Measurements from ENCODE around the gene TMEM212.

Gene TMEM212

GRCh38 chr3:171842864-171843518 is at the start of gene TMEM212:
Gene TMEM212 (plus strand): TSS chr3:171843349. CDS start chr3:171843384, 35 bp downstream.
- no peak for DNase-seq

GRCh38 chr3:171796625-171797264 is 46.4 kb upstream of the TMEM212 start:
- no peak for DNase-seq

GRCh38 chr3:171797265-171797679 is 45.9 kb upstream of the TMEM212 start:
- DNase-seq: no peak

DNA sequence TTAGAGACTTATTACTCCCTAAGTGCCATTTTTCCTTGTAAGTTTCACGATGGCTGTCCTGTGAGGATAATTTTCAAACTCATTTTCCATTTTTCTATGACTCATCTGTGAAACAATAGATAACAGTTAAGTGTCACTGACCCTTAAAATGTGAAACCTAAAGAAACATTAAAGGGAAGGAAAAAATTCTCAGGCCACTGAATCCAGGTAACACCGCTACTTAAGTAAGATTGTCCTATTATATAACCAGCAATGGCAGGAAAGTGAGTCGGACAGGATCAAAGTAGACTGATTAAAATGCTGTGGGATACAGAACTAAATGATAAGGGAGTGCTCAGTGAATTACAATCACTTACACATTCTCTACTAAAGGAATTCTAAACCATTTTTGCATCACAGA is 45.3 kb upstream of the TMEM212 start:
- DNase-seq: no peak

- no peak for DNase-seq
Observed at GRCh38 chr3:171799501-171799900, 43.6 kb upstream of the TMEM212 start.

- no peak for DNase-seq
Observed at GRCh38 chr3:171801738-171802589, 41.2 kb upstream of the TMEM212 start.

GRCh38 chr3:171802590-171802956 is 40.6 kb upstream of the TMEM212 start:
- no peak for DNase-seq

DNA sequence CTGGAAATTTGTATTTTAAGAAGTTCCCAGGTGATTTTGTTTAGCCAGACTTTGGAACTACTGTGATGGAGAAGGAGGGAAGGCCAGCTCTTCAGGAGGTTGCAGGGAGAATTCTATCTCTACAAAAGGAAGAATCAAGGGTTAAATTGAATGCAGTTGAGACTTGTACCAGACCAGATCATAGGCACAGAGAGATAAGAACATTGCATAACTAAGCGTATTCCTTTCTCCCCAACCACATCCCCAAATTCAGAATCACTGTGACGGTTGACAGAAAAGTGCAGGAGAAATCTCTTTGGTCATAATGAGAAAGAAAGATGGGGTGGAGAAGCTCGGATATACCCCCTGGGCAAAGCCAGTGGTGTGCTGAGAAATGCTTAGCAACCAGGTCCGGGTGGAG is 40.1 kb upstream of the TMEM212 start:
- no peak for DNase-seq

- no peak for DNase-seq
Observed at GRCh38 chr3:171804618-171805389, 38.3 kb upstream of the TMEM212 start.

GRCh38 chr3:171805687-171806086 is 37.5 kb upstream of the TMEM212 start:
- no peak for DNase-seq

DNA sequence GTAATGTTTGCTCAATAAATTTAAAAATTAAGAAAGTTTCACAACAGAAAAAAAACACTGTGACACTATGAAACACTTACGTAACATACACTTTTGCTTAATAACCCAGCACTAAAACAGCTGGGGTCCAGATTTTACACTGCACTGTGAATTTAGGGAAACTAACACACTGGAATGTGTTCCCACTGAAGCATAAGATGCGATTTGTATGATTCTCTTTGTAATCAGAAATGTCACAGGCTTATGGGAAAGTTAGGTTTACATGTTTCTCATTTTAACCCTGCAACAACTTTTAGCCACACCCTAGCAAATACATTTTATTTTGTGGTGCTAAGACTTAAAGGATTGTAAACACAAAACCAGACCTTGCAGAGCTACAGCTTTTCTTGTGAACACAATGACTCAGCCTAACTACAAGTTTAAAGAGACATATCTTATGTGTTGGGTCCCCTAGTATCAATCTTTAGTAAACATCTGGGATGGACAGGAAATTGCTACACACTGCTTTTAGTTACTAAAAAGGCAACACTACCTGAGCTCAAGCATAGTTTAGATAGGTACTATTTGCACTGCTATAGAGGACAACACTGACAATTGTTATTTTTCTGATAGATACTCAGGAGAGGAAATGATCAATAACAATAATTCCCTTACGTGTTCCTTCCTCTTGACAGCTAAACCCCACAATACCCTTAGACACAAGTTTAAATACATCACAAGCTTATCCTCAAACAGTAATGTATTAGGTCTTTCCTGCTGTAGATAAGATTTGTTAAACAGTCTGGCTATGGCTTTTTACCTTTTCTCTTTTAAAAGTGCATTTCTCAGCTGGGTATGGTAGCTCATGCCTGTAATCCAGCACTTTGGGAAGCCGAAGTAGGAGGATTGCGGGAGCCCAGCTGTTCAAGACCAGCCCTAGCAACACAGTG is 36.7 kb upstream of the TMEM212 start:
- DNase-seq: no peak

- no peak for DNase-seq
Observed at GRCh38 chr3:171807129-171807675, 35.9 kb upstream of the TMEM212 start.

DNA sequence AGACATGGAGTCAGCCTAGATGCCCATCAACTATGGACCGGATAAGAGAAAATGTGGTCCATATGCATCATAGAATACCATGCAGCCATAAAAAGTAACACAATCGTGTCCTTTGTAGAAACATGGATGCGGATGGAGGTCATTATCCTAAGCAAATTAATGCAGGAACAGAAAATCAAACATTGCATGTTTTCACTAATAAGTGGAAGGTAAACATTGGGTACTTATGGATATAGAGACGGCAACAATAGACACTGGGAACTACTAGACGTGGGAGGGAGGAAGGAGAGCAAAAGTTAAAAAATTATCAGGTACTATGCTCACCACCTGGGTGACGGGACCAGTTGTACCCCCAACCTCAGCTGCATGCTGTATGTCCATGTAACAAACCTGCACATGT is 35.3 kb upstream of the TMEM212 start:
- DNase-seq: no peak

DNA sequence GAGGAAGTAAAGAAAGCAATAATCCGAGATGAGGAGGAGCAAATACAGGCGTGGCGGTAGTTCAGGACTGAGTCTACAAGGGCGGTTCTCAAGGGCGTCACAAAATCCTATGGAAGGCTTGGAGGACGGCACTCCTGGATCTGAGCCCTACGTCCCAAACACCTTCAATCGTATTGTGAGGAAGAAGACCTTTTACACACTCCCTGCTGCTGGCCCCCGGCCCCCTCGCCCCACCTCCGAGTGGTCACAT is 33.6 kb upstream of the TMEM212 start:
- no peak for DNase-seq

- peak; percentile 48 to 58 for DNase-seq
Observed at GRCh38 chr3:171809861-171810628, 33.1 kb upstream of the TMEM212 start, which contains the start of gene PLD1. Gene PLD1 (minus strand): TSS chr3:171810483. CDS start chr3:171738051, 72,432 bp downstream.

DNA sequence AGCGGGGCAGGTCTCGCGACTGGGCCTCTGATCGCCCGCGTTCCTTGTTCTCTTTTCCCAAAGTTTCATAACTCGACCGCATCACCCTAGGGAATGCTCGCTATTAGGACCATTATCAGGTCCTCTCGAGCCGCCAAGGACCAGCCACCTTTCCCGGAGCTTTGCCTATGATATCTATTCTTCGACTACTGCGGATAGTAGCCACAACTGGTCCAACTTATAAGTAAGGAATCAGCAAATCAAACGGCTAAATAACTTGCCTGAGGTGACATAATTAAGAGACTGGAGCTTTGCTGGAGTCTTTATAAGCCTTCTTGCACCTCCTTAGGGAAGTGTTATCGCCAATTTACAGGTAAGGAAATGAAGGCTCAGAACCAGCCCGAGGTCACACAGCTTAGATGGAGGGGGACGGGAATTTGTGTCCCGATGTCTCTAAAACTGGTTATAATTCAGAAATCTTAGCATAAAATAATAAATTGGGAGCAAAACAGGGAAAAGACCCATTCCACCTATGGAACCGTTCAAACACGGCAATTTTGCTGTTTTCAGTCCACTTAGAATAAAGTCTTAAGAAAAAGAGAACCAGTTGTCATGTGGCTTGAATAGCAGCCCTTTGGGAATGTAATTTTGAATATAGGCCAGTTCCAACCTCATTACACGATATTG is 32.4 kb upstream of the TMEM212 start:
- no peak for DNase-seq

- DNase-seq: no peak
Observed at GRCh38 chr3:171811295-171811912, 31.7 kb upstream of the TMEM212 start.

DNA sequence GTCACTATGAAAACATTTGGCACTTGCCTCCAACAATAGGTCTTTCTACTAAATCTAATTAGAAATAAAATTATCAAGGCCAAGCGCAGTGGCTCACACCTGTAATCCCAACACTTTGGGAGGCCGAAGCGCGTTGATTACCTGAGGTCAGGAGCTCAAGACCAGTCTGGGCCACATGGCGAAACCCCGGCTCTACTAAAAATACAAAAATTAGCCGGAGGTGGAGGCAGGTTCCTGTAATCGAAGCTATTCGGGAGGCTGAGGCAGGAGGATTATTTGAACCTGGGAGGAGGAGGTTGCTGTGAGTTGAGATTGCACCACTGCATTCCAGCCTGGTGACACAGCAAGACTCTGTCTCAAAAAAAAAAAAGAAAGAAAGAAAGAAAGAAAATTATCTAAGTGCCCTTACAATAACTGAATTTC is 31.2 kb upstream of the TMEM212 start:
- no peak for DNase-seq

GRCh38 chr3:171812811-171813210 is 30.3 kb upstream of the TMEM212 start:
- no peak for DNase-seq

Data from activated CD4-positive, alpha-beta T cell treated with anti-CD3 and anti-CD28 coated beads, Interleukin-2, amount 50 U/mL, for 48 hours (primary cell).